OCI-M1 (cell line): ENCODE measurements around the gene RHOV.

Source experiments
- DNase-seq: peaks from one replicate; lab custom pipeline; 2025; lab: John Stamatoyannopoulos, UW

The RHOV gene, protein sequence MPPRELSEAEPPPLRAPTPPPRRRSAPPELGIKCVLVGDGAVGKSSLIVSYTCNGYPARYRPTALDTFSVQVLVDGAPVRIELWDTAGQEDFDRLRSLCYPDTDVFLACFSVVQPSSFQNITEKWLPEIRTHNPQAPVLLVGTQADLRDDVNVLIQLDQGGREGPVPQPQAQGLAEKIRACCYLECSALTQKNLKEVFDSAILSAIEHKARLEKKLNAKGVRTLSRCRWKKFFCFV

DNA sequence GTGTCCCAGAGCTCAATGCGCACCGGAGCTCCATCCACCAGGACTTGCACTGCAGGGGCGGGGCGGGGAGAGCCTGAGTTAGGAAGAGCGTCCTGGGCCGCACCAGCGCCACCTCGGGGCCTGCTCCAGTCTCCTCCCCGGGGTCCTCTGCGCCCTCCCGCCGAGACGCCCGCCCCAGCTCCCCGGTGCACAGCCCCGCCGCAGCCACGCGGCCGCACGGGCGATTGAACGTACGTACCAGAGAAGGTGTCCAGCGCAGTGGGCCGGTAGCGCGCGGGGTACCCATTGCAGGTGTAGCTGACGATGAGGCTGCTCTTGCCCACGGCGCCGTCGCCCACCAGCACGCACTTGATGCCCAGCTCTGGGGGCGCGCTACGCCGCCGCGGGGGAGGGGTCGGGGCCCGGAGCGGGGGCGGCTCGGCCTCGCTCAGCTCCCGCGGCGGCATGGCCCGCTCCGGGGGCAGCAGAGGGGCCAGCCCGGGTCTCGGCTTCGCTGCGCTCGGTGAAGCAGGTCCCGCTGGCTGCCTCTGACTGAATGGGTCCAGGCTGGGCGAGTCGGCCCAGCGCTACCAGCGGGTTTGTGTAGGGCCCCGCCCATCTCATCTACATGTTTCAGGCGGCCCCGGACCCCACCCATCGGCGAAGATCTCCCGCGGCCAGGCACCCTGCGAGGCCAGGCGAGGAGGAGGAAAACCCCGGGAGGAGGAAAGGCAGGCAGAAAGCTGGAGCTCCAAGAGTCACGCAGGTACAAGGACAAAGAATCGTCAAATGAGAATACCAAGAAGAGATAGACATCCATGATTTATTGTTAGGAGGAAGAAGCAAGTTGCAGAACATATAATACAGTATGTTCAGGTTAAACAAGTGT, at the start of gene RHOV:
Gene RHOV (minus strand): TSS at position 541 of the 868 bp plus-strand sequence. CDS start 95 bp downstream, at position 446.
- peak; percentile 67 for DNase-seq

DNA sequence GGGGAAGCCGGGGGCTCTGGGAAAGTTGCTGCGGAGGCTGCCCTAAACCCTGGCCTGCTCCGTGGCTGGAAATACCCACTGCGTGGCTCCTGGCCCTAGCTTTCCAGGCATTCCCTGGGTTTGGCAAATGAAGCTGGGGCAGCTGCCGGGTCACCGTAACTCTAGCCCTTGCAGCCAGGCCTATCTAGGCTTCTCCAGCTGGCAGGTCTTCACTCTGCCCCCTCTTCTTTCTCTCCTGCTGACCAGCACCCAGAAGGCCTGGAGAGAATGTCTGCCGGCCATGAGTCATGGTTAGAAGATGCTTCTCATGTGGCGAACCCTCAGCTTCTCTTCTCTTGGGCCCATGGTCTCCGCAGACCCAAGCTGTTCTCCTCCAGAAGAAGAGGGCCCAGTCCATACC, 49.5 kb upstream of the RHOV start:
- DNase-seq = no peak

DNA sequence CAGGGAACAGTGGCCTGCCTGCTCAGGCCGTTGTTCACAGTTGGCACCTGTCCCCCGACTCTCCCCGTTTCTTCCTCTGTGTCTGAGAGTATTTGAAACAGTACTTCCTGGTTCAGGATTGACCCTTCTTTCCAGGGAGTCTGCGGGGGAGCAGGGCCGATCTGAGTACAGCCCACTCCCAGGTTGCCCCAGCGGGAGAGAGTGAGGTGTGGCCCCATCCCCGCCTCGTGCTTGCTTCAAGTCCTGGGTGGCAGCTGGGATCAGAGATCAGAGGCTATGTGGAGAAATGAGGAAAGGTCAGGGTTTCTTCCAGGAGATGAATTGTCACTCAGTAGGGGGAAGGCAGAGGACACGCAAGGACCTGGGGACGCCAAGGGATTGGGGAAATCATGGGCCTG, 48.6 kb upstream of the RHOV start:
- no peak for DNase-seq

DNA sequence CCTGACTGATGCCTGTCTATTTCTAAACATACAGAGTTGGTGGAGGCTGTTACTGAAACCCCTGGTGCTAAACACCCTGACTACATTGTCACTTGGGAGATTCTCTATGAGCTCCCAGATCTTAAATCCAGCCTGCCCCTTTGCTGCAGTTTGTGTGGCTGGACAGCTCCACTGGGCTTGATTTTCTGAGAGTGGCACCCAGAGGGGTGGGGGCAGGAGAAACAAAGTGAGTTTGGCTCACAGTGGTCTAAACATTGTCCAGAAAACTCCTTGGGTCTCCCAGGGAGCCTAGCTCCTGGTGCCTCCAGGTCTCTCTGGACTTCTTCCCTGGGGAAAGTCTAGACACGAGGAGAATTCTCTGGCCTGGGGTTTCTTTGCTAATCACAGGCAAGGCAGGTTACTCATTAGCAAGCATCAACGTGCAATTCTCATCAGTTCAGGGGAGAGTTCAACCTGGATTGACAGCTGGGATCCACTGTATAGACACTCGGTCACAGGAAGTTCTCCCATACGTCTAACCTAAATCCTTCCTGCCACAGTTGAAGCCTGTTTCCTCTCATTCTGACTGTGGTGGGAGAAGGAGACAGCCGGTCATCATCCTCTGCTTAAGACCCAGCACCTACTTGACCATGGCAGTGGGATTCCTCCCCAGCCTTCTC, 48.0 kb upstream of the RHOV start:
- DNase-seq = no peak

DNA sequence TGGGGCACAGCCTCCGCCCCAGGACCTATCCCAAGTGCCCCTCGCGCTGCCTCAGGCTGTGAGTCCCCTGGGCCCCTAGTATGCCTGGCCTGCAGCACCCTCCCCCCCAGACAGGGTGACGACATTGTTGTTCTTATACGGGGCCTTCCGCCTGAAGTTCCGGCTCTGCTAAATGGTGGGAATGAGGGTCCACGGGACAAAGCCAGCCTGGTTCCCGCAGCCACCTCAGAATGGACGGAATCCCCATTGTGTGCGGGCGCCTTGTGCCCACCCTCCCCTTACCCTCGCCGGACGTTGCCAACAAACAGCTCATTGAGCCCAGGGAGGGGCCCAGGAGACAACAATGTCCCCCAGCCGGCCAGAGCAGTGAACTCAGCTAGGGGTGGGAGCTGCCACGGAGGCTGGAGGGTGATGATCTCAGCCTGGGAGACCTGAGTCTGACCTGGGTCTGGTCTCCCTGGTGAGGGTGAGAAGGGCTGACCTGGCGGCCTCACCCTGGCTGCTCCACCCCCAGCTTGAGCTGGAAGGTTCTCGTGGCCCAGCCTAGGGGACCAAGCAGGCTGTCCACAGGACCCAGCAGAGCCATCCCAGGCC, 44.9 kb upstream of the RHOV start:
- no peak for DNase-seq

DNA sequence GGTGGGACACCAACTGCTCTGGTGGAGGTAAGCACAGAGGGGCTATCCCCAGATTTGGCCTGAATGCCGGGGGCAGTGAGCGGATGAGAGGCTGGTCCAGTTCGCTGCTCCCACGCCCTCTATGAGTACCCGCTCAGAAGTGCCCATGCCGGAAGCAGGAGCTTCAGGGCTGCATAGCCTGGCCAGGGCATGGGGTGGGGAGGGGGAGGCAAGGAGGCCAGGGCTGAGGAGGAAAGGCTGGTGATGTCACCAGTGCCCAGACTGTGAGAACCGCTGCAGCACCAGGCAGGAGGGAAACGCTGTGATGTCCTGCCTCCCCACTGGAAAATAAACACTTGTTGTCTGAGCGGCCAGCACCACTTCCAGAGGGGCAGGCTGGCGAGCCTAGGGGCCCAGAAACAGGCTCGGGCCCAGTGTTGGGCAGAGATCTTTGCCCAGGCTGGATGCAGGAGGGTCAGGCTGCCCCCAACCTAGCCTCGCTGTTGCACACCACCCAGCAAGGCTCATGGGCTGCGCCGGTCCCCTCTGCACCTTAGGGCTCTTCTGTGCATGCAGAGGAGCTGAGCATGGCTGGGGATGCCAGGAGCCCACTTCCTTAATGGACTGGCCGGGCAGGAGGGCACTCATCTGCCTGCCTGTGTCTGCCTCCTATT, 44.2 kb upstream of the RHOV start:
- no peak for DNase-seq

DNA sequence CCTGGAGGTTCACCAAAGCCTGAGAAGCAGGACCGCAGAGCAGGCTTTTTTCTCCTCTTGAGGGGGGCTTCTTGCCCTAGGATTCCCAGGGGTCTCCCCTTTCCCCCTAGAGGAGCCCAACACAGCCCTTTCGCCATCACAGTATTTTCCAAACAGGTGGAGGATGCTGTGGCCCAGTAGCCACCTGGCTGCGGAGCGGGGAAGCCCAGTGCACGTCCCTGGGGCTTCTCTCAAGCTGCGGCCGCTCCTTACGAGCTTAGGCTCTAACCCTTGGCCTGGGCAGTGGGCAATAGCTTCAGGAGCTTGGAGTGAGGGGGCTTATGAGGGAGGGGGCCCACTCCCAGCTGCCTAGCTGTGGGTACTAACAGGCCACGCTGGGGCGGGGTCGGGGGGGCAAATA, 43.6 kb upstream of the RHOV start:
- no peak for DNase-seq

DNA sequence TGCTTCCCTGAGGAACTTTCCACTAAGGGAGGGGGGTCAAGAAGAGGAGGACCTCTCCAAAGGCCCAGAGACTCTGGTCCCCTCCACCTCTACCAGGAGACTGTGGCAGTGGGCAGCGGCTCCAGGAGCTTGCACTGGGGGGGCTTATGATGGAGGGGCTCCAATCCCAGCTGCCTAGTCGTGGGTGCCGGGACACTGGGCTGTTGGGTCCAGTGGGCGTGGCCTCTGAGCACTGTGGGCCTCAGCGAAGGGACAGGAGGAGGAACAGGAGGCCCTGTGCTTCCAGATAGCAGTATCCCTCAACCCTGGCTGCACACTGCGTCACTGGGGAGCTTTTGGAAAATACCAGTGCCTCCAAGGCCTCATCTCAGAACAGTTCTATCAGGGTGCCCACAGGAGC, 41.6 kb upstream of the RHOV start:
- no peak for DNase-seq

DNA sequence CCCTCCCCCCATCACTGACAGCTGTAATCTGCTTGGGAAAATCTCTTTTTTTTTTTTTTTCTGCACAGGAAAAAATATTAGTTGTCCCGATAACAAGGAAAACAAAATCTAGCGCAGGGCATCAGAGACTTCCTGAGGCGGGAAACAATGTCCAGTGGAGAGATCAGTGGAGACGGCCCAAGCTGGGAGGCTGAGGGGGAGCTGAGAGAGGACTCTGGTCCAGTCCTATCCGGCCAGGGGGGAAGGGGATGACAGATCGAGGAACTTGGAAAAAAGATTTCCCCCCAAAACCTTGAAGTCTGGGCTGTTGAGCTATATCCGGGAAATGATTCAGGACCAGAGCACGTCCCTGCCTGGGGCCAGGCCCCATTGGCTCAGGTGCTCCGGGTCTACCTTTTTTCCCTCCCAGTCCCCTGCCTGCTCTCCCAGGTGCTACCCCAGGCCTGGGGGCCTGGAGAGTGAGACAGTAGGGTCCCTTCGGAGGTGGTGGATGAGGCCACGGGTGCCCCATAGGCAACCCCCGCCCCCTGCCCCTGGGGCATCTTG, 41.2 kb upstream of the RHOV start:
- no peak for DNase-seq

DNA sequence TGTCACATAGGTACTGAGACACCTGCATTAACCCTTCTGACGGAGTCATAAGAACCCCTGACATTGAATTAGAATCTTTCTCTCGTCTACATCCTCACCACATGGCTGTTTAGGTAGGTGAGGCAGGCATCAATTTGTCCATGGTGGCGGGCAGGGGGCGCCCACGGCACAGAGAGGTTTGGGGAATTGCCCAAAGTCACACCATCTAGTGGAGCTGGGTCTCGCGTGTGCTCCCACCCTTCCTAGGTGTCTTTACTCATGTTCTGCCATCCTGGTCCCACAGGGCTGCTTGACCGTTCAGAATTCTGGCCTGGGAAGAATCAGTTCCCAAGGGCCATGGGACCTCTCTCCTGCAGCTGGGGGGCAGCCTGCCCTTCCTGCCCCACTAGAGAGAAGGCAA, 40.5 kb upstream of the RHOV start:
- peak; percentile 52 for DNase-seq

DNA sequence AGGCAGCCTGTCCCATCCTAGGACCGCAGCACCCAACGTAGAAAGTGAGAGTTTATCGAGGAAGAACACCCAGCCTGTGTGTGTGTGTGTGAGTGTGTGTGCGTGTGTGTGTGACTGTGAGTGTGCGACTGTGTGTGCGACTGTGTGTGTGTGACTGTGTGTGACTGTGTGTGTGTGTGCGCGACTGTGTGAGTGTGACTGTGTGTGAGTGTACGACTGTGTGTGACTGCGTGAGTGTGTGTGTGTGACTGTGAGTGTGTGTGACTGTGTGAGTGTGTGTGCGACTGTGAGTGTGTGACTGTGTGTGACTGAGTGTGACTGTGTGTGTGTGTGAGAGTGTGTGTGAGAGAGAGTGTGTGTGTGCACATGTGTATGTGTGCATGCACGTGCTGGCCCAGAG, 40.0 kb upstream of the RHOV start:
- DNase-seq = no peak

DNA sequence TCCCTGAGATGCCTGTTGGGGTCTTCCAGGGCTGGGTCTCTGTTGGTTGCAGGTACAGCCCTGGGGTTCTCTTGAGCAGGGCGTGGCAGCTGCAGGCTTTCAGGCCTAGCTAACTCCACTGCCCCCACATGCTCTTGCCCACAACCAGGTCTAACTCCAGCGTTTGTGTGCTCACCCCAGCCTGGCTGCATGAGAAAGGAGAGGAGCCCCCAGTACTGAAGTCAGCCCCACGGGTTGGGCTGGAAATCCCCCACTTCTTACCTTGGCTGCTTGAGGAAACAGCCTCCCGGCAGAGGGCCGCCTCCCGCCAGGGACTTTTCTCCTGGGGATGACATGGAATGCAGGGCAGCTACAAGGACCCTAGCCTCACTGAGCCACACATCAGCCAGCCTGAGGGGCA, 38.4 kb upstream of the RHOV start:
- no peak for DNase-seq

DNA sequence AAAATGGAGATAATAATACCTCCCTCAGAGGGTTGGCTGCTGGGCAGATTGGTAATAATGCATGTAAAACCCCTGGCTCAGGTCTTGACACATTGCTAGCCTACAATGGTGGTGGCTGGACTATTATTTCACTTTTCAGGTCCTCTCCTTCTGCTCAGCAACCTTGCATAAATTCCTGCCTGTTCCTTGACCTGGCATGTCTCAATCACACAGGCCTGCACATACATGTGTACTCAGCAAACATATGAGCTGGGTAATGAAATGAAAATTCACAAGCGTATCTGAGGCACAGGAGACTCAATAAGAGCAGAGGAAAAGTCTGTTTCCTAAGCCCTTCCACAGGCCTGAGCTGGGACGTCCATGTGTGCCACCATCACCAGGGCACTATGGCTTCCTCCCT, 37.7 kb upstream of the RHOV start:
- no peak for DNase-seq

DNA sequence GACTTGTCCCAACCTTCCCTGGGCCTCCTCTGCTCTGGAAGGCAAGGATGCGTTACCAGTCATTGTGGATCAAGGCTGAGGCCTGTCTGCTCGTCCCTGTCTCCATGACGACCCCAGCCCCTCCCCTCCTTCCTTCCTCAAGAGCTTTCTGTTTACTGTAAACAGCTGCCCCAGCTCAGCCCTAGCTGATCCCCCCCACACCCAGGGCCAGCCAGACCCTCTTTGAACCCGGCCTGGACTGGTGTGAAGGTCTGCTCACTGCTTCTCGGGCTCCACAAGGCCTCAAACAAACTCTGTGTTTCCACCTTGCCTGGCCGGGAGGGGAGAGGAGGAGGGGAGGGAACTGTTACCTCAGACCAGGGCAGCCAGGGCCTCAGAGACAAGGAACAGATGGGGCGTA, 37.1 kb upstream of the RHOV start:
- no peak for DNase-seq

DNA sequence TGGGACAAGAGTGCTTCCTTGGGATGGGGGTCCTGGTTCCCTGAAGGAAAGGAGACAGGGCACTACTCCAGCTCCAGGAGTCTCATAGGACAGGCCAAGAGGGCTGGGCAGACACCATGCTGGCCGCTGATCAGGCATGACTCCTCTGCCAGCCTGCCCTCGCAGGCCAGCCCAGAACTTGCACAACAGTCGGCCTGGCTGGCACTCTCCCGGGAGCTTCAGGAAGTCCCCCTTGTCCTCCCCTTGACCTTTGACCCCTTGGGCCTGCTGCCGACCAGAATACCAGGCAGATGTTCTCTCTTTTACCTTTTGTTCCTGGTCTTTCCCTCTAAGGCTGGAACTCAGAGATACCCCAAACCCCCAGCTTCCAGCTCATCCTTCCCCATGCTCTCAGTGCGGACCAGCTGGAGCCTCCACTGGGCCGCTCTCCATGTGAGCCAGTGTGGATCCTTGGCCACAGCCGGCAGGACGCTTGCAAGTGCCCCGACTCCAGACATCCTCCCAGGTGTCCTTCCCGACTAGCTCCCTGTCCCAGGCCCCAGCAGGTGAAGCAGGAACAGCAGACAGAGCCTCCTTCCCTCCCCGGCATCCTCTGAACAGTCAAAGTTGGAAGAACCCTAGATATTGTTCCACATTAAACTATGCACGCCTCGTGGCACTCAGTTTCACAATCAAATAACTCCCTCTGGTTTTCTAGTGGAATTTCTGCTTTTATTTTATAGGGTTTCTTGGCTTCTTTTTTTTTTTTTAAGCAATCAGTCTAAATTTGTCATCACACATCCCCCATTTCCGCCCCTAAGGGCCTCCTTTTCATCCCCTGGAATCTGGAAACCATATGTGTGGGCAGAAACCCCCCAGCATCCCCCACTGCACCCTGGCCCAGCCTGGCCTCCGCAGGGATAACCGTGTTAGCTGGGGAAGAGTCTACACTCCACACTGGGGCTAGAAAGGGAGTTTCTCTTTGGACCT, 35.9 kb upstream of the RHOV start:
- no peak for DNase-seq

DNA sequence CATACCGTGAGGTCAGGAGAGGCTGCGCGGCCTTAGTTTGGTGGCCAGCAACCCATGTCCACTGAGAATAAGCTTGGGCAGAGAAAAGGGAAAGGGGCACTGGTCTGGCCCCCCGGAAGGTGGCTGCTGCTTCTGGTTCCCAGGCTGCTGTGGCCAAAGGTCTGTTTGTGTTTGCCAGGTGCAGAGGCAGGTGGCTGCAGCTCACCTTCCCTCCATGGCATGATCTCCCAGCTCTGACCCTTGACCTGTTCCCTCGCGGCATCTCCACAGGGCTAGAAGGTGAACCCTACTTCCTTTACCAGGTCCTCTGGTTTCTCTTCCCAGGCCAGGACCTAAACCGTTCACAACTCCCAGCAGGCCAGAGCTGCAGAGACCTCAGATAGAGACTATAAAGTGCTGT, 34.1 kb upstream of the RHOV start:
- no peak for DNase-seq

DNA sequence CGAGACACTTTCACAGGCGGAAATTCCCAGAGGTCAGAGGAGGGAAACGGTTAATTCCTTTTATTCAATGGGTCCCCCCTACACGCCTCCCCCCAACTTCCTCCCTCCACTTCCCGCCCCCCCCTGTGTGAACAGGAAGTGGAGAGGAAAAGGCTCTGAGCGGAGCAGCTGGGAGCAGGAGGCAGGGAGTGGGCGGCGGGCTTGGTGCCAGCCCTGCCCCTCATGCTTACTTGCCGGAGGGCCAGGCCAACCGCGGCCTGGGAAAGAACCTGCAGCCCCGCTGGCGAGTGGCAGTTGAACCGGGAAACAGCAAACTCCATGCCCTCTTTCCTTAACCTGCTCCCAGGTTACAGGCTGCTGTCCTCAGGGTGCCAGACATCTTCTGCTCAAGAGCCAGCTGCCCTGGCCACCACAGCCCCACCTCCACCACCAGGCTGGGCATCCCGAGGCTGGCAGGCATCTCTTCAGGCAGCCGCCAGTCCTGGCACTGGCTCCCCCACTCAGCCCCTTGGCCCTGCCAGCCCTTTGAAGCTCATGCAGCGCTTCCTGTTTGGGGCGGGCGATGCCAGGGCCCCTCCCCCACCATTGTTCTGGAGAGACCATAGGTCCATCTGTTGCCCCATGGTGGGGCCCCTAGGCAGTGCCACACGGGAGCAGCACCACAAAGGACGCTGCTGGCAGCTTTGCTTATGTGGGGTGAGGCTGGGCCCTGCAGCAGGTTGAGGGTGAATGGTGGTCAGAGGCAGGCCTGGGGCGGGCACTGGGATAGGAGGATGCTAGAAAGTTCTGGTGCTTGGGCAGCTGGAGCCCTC, 33.2 kb upstream of the RHOV start:
- no peak for DNase-seq

DNA sequence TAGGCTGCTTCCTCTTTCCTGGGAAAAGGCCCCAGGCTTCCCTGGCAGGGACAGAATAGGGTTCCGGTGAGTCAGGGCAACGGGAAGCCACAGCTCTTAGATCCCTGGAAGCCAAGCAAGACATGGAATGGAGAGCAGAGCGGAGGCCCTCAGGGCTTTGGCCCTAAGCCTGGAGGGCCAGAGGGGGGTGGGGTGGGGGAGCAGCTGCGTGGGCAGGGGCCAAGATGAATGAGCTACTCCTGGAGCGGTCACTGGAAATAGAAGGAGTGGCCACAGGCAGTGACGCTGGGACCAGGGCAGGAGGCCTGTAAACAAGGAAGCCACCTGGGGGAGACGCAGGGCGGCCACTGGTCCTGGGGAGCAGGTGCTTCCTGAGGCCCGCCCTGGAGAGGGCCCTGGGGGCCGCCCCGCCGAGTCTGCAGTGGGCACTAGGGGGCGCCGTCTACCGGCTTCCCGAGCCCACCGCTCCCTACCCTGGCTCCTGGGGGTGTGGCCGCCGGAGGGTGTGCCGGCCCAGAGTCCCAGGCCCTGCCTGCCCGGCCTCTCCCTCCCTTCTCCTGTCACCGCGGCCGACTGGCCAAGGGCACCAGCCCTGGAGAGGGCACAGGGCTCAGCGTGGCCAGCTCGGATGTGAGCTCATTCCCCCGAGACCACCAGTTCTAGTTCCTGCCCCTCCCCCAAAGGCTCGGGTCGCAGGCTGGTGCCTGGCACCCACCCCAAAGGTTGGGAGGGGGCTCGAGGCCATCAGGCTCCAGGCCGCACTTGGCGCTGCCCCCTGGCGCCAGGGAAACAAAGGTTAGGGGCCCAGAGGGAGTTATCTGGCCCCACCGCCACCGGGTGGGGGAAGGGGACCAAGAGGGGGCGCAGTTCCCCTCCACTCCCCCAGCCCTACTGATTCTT, 32.3 kb upstream of the RHOV start:
- DNase-seq = peak; percentile 89
